Activated CD8-positive, alpha-beta memory T cell treated with anti-CD3 and anti-CD28 coated beads, Interleukin-2, amount 50 U/mL, for 24 hours (primary cell): Measurements from ENCODE around the gene TLE2.
A peak's percentile ranks its signal among the peaks of the same experiment; 100 is the strongest.

Experiments used
- DNase-seq: peaks from one replicate; pipeline ENCODE4 v3.0.0-alpha.2; 2020; ENCODE audit errors: extremely low read depth

TLE2 gene

GRCh38 chr19:3029065-3029923 is at the start of gene TLE2:
Gene TLE2, minus strand, starts transcription at chr19:3029280. Its CDS starts 376 bp downstream, at chr19:3028904.
- no peak for DNase-seq

- no peak for DNase-seq
Observed at GRCh38 chr19:3075605-3076431, 46.7 kb upstream of the TLE2 start.

GRCh38 chr19:3073931-3074595 is 45.0 kb upstream of the TLE2 start:
- DNase-seq, result no peak

- no peak for DNase-seq
Observed at GRCh38 chr19:3073159-3073563, 44.1 kb upstream of the TLE2 start.

- no peak for DNase-seq
Observed at GRCh38 chr19:3071768-3072167, 42.7 kb upstream of the TLE2 start.

- no peak for DNase-seq
Observed at GRCh38 chr19:3068071-3068470, 39.0 kb upstream of the TLE2 start.

GRCh38 chr19:3067563-3067962 is 38.5 kb upstream of the TLE2 start:
- no peak for DNase-seq

- DNase-seq, result no peak
Observed at GRCh38 chr19:3066482-3067049, 37.5 kb upstream of the TLE2 start.

- no peak for DNase-seq
Observed at GRCh38 chr19:3065675-3066357, 36.7 kb upstream of the TLE2 start.

- no peak for DNase-seq
Observed at GRCh38 chr19:3064011-3064330, 34.9 kb upstream of the TLE2 start.

GRCh38 chr19:3062165-3063105 is 33.4 kb upstream of the TLE2 start, which contains the start of gene TLE5:
Gene TLE5, minus strand, starts transcription at chr19:3062495. Its CDS starts 295 bp downstream, at chr19:3062200.
- peak; percentile 20 for DNase-seq

- peak; percentile 17 for DNase-seq
Observed at GRCh38 chr19:3061182-3062161, 32.4 kb upstream of the TLE2 start.

- DNase-seq, result no peak
Observed at GRCh38 chr19:3060857-3061181, 31.7 kb upstream of the TLE2 start.

GRCh38 chr19:3059653-3060052 is 30.6 kb upstream of the TLE2 start:
- DNase-seq, result no peak

GRCh38 chr19:3058821-3059314 is 29.8 kb upstream of the TLE2 start:
- DNase-seq, result no peak

GRCh38 chr19:3058009-3058820 is 29.1 kb upstream of the TLE2 start:
- no peak for DNase-seq

- DNase-seq, result no peak
Observed at GRCh38 chr19:3057275-3057714, 28.2 kb upstream of the TLE2 start.
